A549 (cell line): Measurements from ENCODE around the gene PERCC1. TPM values are rescaled to one million over a fixed set of nuclear protein-coding genes. Genes with fewer than 3 reads are reported as not detected.

Experiments used
- ATAC-seq, 2 experiments: fragments of 200-7000 bp in 1 of 2; fragments of >200 bp in 1 of 2; cut with Nextera tagmentation in 1 of 2; cut with Tn5 transposase in 1 of 2; 3 replicates each; pipeline versions ENCODE4 v1.8.0 to v1.9.1; 2018 to 2020; ENCODE audit warnings: mild to moderate bottlenecking in 1 of 2, moderate library complexity in 1 of 2
- CTCF ChIA-PET: fragments of 300-600 bp; sonication (Branson Sonifier 250); formaldehyde crosslinking; extraction: SDS; loops from one replicate; lab custom pipeline; 2021; ENCODE audit warnings: antibody characterized with exemption, inconsistent platforms; lab: Yijun Ruan, JAX
- POLR2A ChIA-PET: fragments of 350-600 bp; formaldehyde crosslinking; extraction: SDS; loops from one replicate; lab custom pipeline; 2021; ENCODE audit warnings: antibody characterized with exemption, inconsistent platforms; lab: Yijun Ruan, JAX
- DNase-seq, 2 experiments: peaks; one replicate each; pipeline versions ENCODE4 v3.0.0 to v3.0.0-alpha.2; 2011 to 2016; ENCODE audit warnings: low read depth in 1 of 2, low spot score in 1 of 2
- FAIRE-seq: peaks from 2 replicates; lab custom pipeline; 2011; peaks lifted over from hg19 to GRCh38; lab: Jason Lieb, UNC
- H3K27ac ChIP-seq, 2 experiments: fragments of >200 bp; sonication (Bioruptor Twin); formaldehyde crosslinking; 3 replicates each; pipeline ENCODE4 v1.5.1; 2016 to 2017
- H3K4me1 ChIP-seq: fragments of >200 bp; sonication (Bioruptor Twin); formaldehyde crosslinking; 3 replicates; pipeline ENCODE4 v1.6.1; 2016
- H3K4me2 ChIP-seq: fragments of >200 bp; sonication (Bioruptor Twin); formaldehyde crosslinking; 3 replicates; pipeline ENCODE4 v1.6.1; 2016
- H3K4me3 ChIP-seq: fragments of >200 bp; sonication (Bioruptor Twin); formaldehyde crosslinking; 3 replicates; pipeline ENCODE4 v1.5.1; 2016
- H3K9me3 ChIP-seq: fragments of >200 bp; sonication (Bioruptor Twin); formaldehyde crosslinking; 3 replicates; pipeline ENCODE4 v1.6.1; 2016
- BHLHE40 ChIP-seq: IDR thresholded peaks from 2 replicates; pipeline ENCODE4 v1.6.1; 2012; ENCODE audit warnings: low read depth, low read length, inconsistent platforms
- CBX8 ChIP-seq: fragments of 200-600 bp; sonication (generic); IDR thresholded peaks from 2 replicates; pipeline ENCODE4 v1.6.1; 2016
- CEBPB ChIP-seq, 2 experiments: fragments of >200 bp in 1 of 2; sonication (Bioruptor Twin) in 1 of 2; formaldehyde crosslinking in 1 of 2; IDR thresholded peaks; 2 replicates each; pipeline ENCODE4 v1.6.1; 2012 to 2016
- FOXS1 ChIP-seq: fragments of 250-450 bp; sonication (Bioruptor Pico); IDR thresholded peaks from 2 replicates; pipeline ENCODE4 v1.5.0; 2020; ENCODE audit warnings: mild to moderate bottlenecking, moderate library complexity
- GATA3 ChIP-seq: IDR thresholded peaks from 2 replicates; pipeline ENCODE4 v1.6.1; 2012; ENCODE audit warnings: borderline replicate concordance
- HMGXB4 ChIP-seq: fragments of 250-450 bp; sonication (Bioruptor Pico); IDR thresholded peaks from 2 replicates; pipeline ENCODE4 v1.5.0; 2021; ENCODE audit warnings: mild to moderate bottlenecking, moderate library complexity, borderline replicate concordance
- HOXB5 ChIP-seq: fragments of 250-450 bp; sonication (Bioruptor Pico); IDR thresholded peaks from 2 replicates; pipeline ENCODE4 v1.5.0; 2020; ENCODE audit warnings: mild to moderate bottlenecking, moderate library complexity
- KDM1A ChIP-seq: fragments of 200-600 bp; sonication (generic); IDR thresholded peaks from 2 replicates; pipeline ENCODE4 v1.6.1; 2016; ENCODE audit warnings: low read depth, mild to moderate bottlenecking
- MAFK ChIP-seq: fragments of 450-650 bp; IDR thresholded peaks from 2 replicates; pipeline ENCODE4 v1.6.1; 2014; ENCODE audit not compliant: partially characterized antibody
- MYC ChIP-seq: IDR thresholded peaks from 2 replicates; pipeline ENCODE4 v1.6.1; 2012; ENCODE audit warnings: mild to moderate bottlenecking, inconsistent platforms, low read length, improper control_type of control experiment, borderline replicate concordance
- NR3C1 ChIP-seq: fragments of >200 bp; sonication (Bioruptor Twin); formaldehyde crosslinking; IDR thresholded peaks from 3 replicates; pipeline ENCODE4 v1.6.1; 2017
- PHF8 ChIP-seq: fragments of 200-600 bp; sonication (generic); IDR thresholded peaks from 2 replicates; pipeline ENCODE4 v1.6.1; 2016; ENCODE audit warnings: low read depth, mild to moderate bottlenecking, antibody characterized with exemption, moderate library complexity, borderline replicate concordance
- RAD21 ChIP-seq, 2 experiments: fragments of >200 bp in 1 of 2; sonication (Bioruptor Twin) in 1 of 2; formaldehyde crosslinking in 1 of 2; IDR thresholded peaks in 1 of 2; conservative IDR thresholded peaks in 1 of 2; 2 replicates in 1 of 2; 3 replicates in 1 of 2; pipeline ENCODE4 v1.6.1; 2012 to 2018; ENCODE audit warnings: inconsistent platforms in 1 of 2
- RCOR1 ChIP-seq: fragments of 150-350 bp; IDR thresholded peaks from 2 replicates; pipeline ENCODE4 v1.6.1; 2014; ENCODE audit warnings: antibody characterized with exemption, low read length, low read depth
- RFX5 ChIP-seq: fragments of 450-650 bp; IDR thresholded peaks from 2 replicates; pipeline ENCODE4 v1.7.1; 2014; ENCODE audit warnings: antibody characterized with exemption, mild to moderate bottlenecking, moderate library complexity
- RNF2 ChIP-seq: fragments of 200-600 bp; sonication (generic); IDR thresholded peaks from 2 replicates; pipeline ENCODE4 v1.6.1; 2016; ENCODE audit warnings: low read depth, mild to moderate bottlenecking, antibody characterized with exemption, moderate library complexity, borderline replicate concordance
- USF2 ChIP-seq: fragments of 450-650 bp; IDR thresholded peaks from 2 replicates; pipeline ENCODE4 v1.6.1; 2014; ENCODE audit warnings: antibody characterized with exemption
- ZC3H11A ChIP-seq: fragments of 450-650 bp; IDR thresholded peaks from 2 replicates; pipeline ENCODE4 v1.6.1; 2014; ENCODE audit warnings: antibody characterized with exemption, mild to moderate bottlenecking
- ZFP36 ChIP-seq: fragments of 450-650 bp; IDR thresholded peaks from 2 replicates; pipeline ENCODE4 v1.6.1; 2014; ENCODE audit warnings: borderline replicate concordance; ENCODE audit not compliant: partially characterized antibody
- WGBS: methylation state at CpG from one replicate; pipeline ENCODE4 v1.1.6; 2017; ENCODE audit errors: missing lambda C conversion rate; 5-methylcytosine and 5-hydroxymethylcytosine counted together
- polyA plus RNA-seq, 4 experiments: library from polyadenylated mRNA; depleted of rRNA in 3 of 4; stranded (reverse); fragments of >200 nt; fragmentation: RNase III in 1 of 4; extraction: RNeasy Plus Mini Kit Qiagen cat#74134 plus additional on column Dnase treatment in 1 of 4; gene quantifications; 2 replicates in 3 of 4; 3 replicates in 1 of 4; pipeline ENCODE4 v1.2.3, GENCODE V29; 2011 to 2017

Gene PERCC1
- polyA plus RNA-seq, 2 of the 4 experiments (the other 2 are of a cell fraction): not detected

- TF ChIP-seq PHF8 (no peak), ZC3H11A (no peak), FOXS1 (CRISPR knock-in tag) (no peak)
These were observed 39.8 kb downstream of the PERCC1 start (continued) for GRCh38 chr16:1470481-1471251.

GRCh38 chr16:1471569-1472194 is 40.8 kb downstream of the PERCC1 start:
- ChIA-PET CTCF (interaction anchor here (1.3 kb wide), 1 partner anchor 43 kb away, joined by 4 read pairs; no protein-coding TSS in a partner anchor), POLR2A (interaction anchor here (1.3 kb wide), 1 partner anchor 140 kb away, joined by 4 read pairs; the partner anchor contains the start of gene IFT140)
- Histone ChIP-seq H3K9me3 (no peaks in the 10 kb centered on the region), H3K4me3 (no peak overlapping the region), H3K27ac (no peak overlapping the region), H3K4me2 (no peak overlapping the region), H3K4me1 (peaks cover 11% of the 10 kb centered on the region)
- DNase-seq (no peak), ATAC-seq (no peak), FAIRE-seq (no peak)
- TF ChIP-seq NR3C1 (no peak), HOXB5 (CRISPR knock-in tag) (no peak), HMGXB4 (CRISPR knock-in tag) (no peak), KDM1A (no peak), GATA3 (no peak), RFX5 (no peak), RNF2 (no peak), MYC (no peak)
- WGBS: 89% methylated on average over 26 of the region's 26 CpGs

GRCh38 chr16:1472974-1473373 is 42.1 kb downstream of the PERCC1 start:
- WGBS: 80% methylated on average over 3 of the region's 3 CpGs
- TF ChIP-seq BHLHE40 (no peak), USF2 (no peak), CEBPB (IDR thresholded peaks at IDR 0.05) (no peak), ZFP36 (no peak), MAFK (no peak), RCOR1 (no peak), RAD21 (conservative IDR thresholded peaks at IDR 0.05 in 1 of 2, IDR thresholded peaks at IDR 0.05 in 1 of 2) (no peak), CBX8 (no peak)
- H3K4me2 ChIP-seq: no peak overlapping the region
- POLR2A ChIA-PET: no interaction called here
- no peak overlapping the region for H3K27ac ChIP-seq
- FAIRE-seq: no peak
- no peak for DNase-seq
- no peak overlapping the region for H3K4me3 ChIP-seq
- peaks cover 11% of the 10 kb centered on the region for H3K4me1 ChIP-seq
- H3K9me3 ChIP-seq: no peaks in the 10 kb centered on the region
- no peak for ATAC-seq
- CTCF ChIA-PET: interaction anchor here (0.6 to 1.2 kb wide), 4 partner anchors 13 to 415 kb away, joined by 3 read pairs; no protein-coding TSS in a partner anchor
